Neuronal stem cell (in vitro differentiated cells): ENCODE results near the gene LCP2.

ENCODE experiments used
- DNase-seq: peaks from one replicate; pipeline ENCODE4 v3.0.0-alpha.2; 2013; ENCODE audit warnings: low spot score
- H2AFZ ChIP-seq: one replicate; pipeline ENCODE4 v1.6.1; 2013; ENCODE audit warnings: mild to moderate bottlenecking, low read length, inconsistent platforms
- H2AK5ac ChIP-seq: 2 replicates; pipeline ENCODE4 v1.6.1; 2013; ENCODE audit warnings: low read depth, mild to moderate bottlenecking, inconsistent platforms, low read length, moderate library complexity, mixed read lengths
- H2BK120ac ChIP-seq: 2 replicates; pipeline ENCODE4 v1.6.1; 2013; ENCODE audit warnings: low read depth, mild to moderate bottlenecking, inconsistent platforms, low read length, moderate library complexity, mixed read lengths
- H2BK12ac ChIP-seq: one replicate; pipeline ENCODE4 v1.6.1; 2013; ENCODE audit warnings: low read length, inconsistent platforms
- H2BK15ac ChIP-seq: 2 replicates; pipeline ENCODE4 v1.6.1; 2013; ENCODE audit warnings: mild to moderate bottlenecking, low read length, inconsistent platforms, mixed read lengths
- H2BK5ac ChIP-seq: one replicate; pipeline ENCODE4 v1.6.1; 2013; ENCODE audit warnings: inconsistent platforms, mild to moderate bottlenecking, low read length, moderate library complexity
- H3K14ac ChIP-seq: one replicate; pipeline ENCODE4 v1.6.1; 2013; ENCODE audit warnings: low read length, inconsistent platforms
- H3K18ac ChIP-seq: 2 replicates; pipeline ENCODE4 v1.6.1; 2013; ENCODE audit warnings: low read length, inconsistent platforms
- H3K23ac ChIP-seq: 2 replicates; pipeline ENCODE4 v1.6.1; 2013; ENCODE audit warnings: low read depth, mild to moderate bottlenecking, mixed read lengths, low read length, inconsistent platforms; ENCODE audit not compliant: poor library complexity
- H3K27ac ChIP-seq: replicated peaks from 3 replicates; pipeline ENCODE4 v1.5.1; 2013; ENCODE audit warnings: low read length, inconsistent platforms
- H3K27me3 ChIP-seq, 3 experiments: 2 replicates each; pipeline ENCODE4 v1.6.1; 2013; ENCODE audit warnings: low read length in 3 of 3, mild to moderate bottlenecking in 2 of 3, inconsistent platforms in 1 of 3, low read depth in 1 of 3, mixed read lengths in 1 of 3, moderate library complexity in 1 of 3; ENCODE audit not compliant: control insufficient read depth in 3 of 3, insufficient read depth in 3 of 3
- H3K36me3 ChIP-seq, 2 donors: replicated peaks in 1 of 2; 2 replicates each; pipeline ENCODE4 v1.6.1; 2013; ENCODE audit warnings: low read length in 2 of 2; ENCODE audit not compliant: control insufficient read depth in 2 of 2, insufficient read depth in 2 of 2
- H3K4ac ChIP-seq: 2 replicates; pipeline ENCODE4 v1.6.1; 2013; ENCODE audit warnings: inconsistent platforms, mild to moderate bottlenecking, low read length, moderate library complexity
- H3K4me1 ChIP-seq, 2 donors: 1 replicate in 1 of 2; 2 replicates in 1 of 2; pipeline ENCODE4 v1.6.1; 2013; ENCODE audit warnings: low read length in 2 of 2, low read depth in 1 of 2; ENCODE audit not compliant: control insufficient read depth in 2 of 2, insufficient read depth in 1 of 2
- H3K4me2 ChIP-seq: one replicate; pipeline ENCODE4 v1.6.1; 2013; ENCODE audit warnings: mild to moderate bottlenecking, low read length, inconsistent platforms; ENCODE audit not compliant: insufficient read depth, poor library complexity, severe bottlenecking
- H3K4me3 ChIP-seq, 2 donors: 2 replicates each; pipeline ENCODE4 v1.5.1; 2013; ENCODE audit warnings: low read length in 2 of 2, mild to moderate bottlenecking in 2 of 2, inconsistent platforms in 1 of 2, moderate library complexity in 1 of 2
- H3K79me1 ChIP-seq: one replicate; pipeline ENCODE4 v1.6.1; 2013; ENCODE audit warnings: low read depth, mild to moderate bottlenecking, inconsistent platforms, low read length, moderate library complexity
- H3K9ac ChIP-seq: one replicate; pipeline ENCODE4 v1.6.1; 2013; ENCODE audit warnings: mild to moderate bottlenecking, low read depth, low read length, inconsistent platforms; ENCODE audit not compliant: poor library complexity
- H3K9me3 ChIP-seq, 2 donors: replicated peaks in 1 of 2; 2 replicates each; pipeline versions ENCODE3 to v1.6.1; 2013; ENCODE audit warnings: low read length in 2 of 2, mild to moderate bottlenecking in 2 of 2, inconsistent platforms in 1 of 2, low read depth in 1 of 2, mixed read lengths in 1 of 2, moderate library complexity in 1 of 2; ENCODE audit not compliant: control insufficient read depth in 2 of 2, insufficient read depth in 1 of 2
- H4K8ac ChIP-seq: one replicate; pipeline ENCODE4 v1.6.1; 2013; ENCODE audit warnings: low read depth, mild to moderate bottlenecking, inconsistent platforms, low read length, moderate library complexity
- H4K91ac ChIP-seq: one replicate; pipeline ENCODE4 v1.6.1; 2013; ENCODE audit warnings: low read length, low read depth, mild to moderate bottlenecking, inconsistent platforms; ENCODE audit not compliant: poor library complexity
- WGBS, 2 donors: extraction: QIAGEN DNeasy Blood & Tissue Kit; methylation state at CpG; one replicate each; pipeline ENCODE4 v1.1.7; 2013; ENCODE audit warnings: missing lambda C conversion rate in 2 of 2, mixed read lengths in 1 of 2; ENCODE audit not compliant: insufficient read length in 2 of 2, insufficient replicate concordance in 1 of 2; ENCODE audit errors: extremely low coverage in 2 of 2; 5-methylcytosine and 5-hydroxymethylcytosine counted together

Gene LCP2

DNA sequence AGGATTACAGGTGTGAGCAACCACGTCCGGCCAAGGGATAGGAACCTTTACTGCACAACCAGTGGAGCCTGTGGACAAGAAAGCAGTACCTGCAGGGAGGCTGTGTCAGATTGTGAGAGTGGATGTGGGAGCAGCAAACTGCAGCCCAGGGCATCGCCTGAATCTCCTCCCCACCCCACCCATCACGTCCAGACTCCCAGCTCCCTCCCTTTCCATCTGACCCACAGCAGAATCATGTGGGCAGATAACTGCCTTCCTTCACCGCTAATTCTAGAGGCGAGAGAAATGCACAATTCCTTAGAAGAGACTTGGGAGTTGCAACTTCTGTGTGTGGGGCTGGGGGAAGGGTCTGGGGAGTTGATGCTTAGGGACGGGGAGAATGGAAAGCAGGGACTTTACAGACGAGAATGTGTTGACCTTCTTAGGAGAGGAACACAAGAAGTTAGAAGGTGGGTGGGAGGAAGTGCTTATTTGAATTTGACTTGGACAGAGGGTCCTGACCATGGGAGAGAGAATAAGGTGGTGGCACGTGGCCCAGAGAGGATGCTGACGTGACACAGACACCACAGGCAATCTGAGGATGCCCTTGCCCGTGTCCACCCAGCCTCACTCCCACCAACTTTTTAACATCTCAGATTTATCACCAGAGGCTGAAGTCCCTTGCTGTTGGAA is 4.5 kb upstream of the LCP2 start:
- Histone ChIP-seq H3K4ac (no peak overlapping the region), H2AK5ac (no peak overlapping the region), H3K9me3 (peaks cover 0 to 2% of the 10 kb centered on the region in 2 donors), H3K27ac (no peak overlapping the region), H3K14ac (no peak overlapping the region), H2AFZ (no peak overlapping the region), H3K79me1 (no peaks in the 10 kb centered on the region), H3K36me3 (no peaks in the 10 kb centered on the region), H4K91ac (no peak overlapping the region), H3K27me3 (no peaks in the 10 kb centered on the region), H2BK15ac (no peak overlapping the region), H2BK12ac (no peak overlapping the region), H3K4me3 (no peak overlapping the region), H2BK120ac (peak overlapping the region; percentile 49), H3K23ac (no peak overlapping the region), H3K9ac (no peak overlapping the region), H2BK5ac (no peak overlapping the region), H3K4me1 (peaks cover 0 to 4% of the 10 kb centered on the region in 2 donors), H3K18ac (peak overlapping the region; percentile 52), H4K8ac (no peak overlapping the region), H3K4me2 (no peak overlapping the region)
- DNase-seq, result no peak
- WGBS, 2 donors, result no CpG with 5 or more reads among the region's 11 CpGs

DNA sequence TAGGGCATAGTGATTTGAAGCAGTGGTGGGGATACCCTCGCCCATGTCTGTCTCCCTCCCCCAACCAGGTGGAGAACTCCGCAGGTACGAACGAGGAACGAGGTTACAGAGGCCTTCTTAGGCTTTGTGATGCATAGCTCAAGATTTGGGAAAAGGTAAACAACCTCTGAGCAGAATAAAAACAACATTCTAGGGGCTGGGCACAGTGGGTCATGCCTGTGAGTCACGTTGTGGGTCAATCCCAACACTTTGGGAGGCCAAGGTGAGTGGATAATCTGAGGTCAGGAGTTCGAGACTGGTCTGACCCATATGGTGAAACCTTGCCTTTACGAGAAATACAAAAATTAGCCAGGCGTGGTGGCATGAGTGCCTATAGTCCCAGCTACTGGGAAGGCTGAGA is 3.6 kb upstream of the LCP2 start:
- Histone ChIP-seq H3K4me1 (peaks cover 0 to 4% of the 10 kb centered on the region in 2 donors), H2AK5ac (peak overlapping the region; percentile 82), H2AFZ (no peak overlapping the region), H2BK120ac (peak overlapping the region; percentile 42), H3K27ac (no peak overlapping the region), H4K8ac (no peak overlapping the region), H2BK15ac (no peak overlapping the region), H2BK5ac (no peak overlapping the region), H3K9ac (no peak overlapping the region), H4K91ac (no peak overlapping the region), H3K4me3 (no peak overlapping the region), H2BK12ac (no peak overlapping the region), H3K23ac (no peak overlapping the region), H3K79me1 (no peaks in the 10 kb centered on the region), H3K18ac (peak overlapping the region; percentile 28), H3K27me3 (no peaks in the 10 kb centered on the region), H3K14ac (peak overlapping the region; percentile 84), H3K4me2 (no peak overlapping the region), H3K9me3 (peaks cover 0 to 2% of the 10 kb centered on the region in 2 donors), H3K36me3 (no peaks in the 10 kb centered on the region), H3K4ac (no peak overlapping the region)
- WGBS, 2 donors, result no CpG with 5 or more reads among the region's 9 CpGs
- DNase-seq, result no peak

GRCh38 chr5:170300361-170301013 is 2.9 kb upstream of the LCP2 start:
- no peaks in the 10 kb centered on the region for H3K27me3 ChIP-seq
- DNase-seq, result no peak
- peak overlapping the region; percentile 53 for H3K18ac ChIP-seq
- no peak overlapping the region for H4K8ac ChIP-seq
- no CpG with 5 or more reads among the region's 7 CpGs for WGBS, 2 donors
- no peaks in the 10 kb centered on the region for H3K79me1 ChIP-seq
- no peaks in the 10 kb centered on the region for H3K36me3 ChIP-seq
- H2AK5ac ChIP-seq, result peak overlapping the region; percentile 82
- no peak overlapping the region for H2BK12ac ChIP-seq
- no peak overlapping the region for H2AFZ ChIP-seq
- H3K14ac ChIP-seq, result no peak overlapping the region
- no peak overlapping the region for H2BK15ac ChIP-seq
- no peak overlapping the region for H2BK5ac ChIP-seq
- H3K9me3 ChIP-seq, result peaks cover 0 to 2% of the 10 kb centered on the region in 2 donors
- no peak overlapping the region for H3K4me2 ChIP-seq
- no peak overlapping the region for H3K4me3 ChIP-seq
- peak overlapping the region; percentile 42 for H2BK120ac ChIP-seq
- H3K23ac ChIP-seq, result no peak overlapping the region
- no peak overlapping the region for H3K9ac ChIP-seq
- peaks cover 0 to 4% of the 10 kb centered on the region in 2 donors for H3K4me1 ChIP-seq
- no peak overlapping the region for H4K91ac ChIP-seq
- H3K4ac ChIP-seq, result no peak overlapping the region
- no peak overlapping the region for H3K27ac ChIP-seq

- no peak overlapping the region for H2BK120ac ChIP-seq
- no peak overlapping the region for H2AK5ac ChIP-seq
- H3K79me1 ChIP-seq, result no peaks in the 10 kb centered on the region
- H4K91ac ChIP-seq, result no peak overlapping the region
- no peak overlapping the region for H2BK15ac ChIP-seq
- H3K4me2 ChIP-seq, result no peak overlapping the region
- H3K4me3 ChIP-seq, result no peak overlapping the region
- no peak overlapping the region for H2BK5ac ChIP-seq
- H3K27ac ChIP-seq, result no peak overlapping the region
- no peak overlapping the region for H2AFZ ChIP-seq
- no peak overlapping the region for H3K23ac ChIP-seq
- no peak overlapping the region for H2BK12ac ChIP-seq
- WGBS, 2 donors, result no CpG with 5 or more reads among the region's 12 CpGs
- no peak for DNase-seq
- no peaks in the 10 kb centered on the region for H3K27me3 ChIP-seq
- peak overlapping the region; percentile 40 for H3K18ac ChIP-seq
- no peak overlapping the region for H3K4ac ChIP-seq
- H3K4me1 ChIP-seq, result peaks cover 0 to 4% of the 10 kb centered on the region in 2 donors
- no peak overlapping the region for H4K8ac ChIP-seq
- no peak overlapping the region for H3K14ac ChIP-seq
- no peaks in the 10 kb centered on the region for H3K36me3 ChIP-seq
- peaks cover 0 to 2% of the 10 kb centered on the region in 2 donors for H3K9me3 ChIP-seq
- H3K9ac ChIP-seq, result no peak overlapping the region
Measured at GRCh38 chr5:170296935-170297588, 515 bp downstream of the LCP2 start.
